Measurements from ENCODE around the gene CHST4. TPM values are rescaled to one million over a fixed set of nuclear protein-coding genes. Genes with fewer than 3 reads are reported as not detected.

CHST4 gene
- total and polyA plus RNA-seq, 8 donors = not detected

DNA sequence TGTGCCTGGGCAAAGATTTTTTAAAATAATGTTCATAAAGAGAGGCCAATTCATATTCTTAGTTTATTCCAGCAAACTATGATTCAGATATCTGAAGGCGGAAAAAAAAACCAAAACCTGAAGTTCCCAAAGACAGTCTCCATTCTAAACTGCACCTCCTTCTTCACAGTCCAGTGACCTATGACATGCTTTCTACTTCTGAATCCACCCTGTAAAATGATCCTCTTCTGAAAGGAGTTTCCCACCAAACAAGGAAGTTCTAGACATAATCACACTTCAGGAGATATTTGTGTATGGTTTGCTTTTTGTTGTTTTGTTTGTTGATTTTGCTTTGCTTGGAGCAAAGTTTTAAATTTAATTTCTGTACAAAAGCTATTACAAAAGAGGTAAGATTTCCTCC is 12.9 kb upstream of the CHST4 start:
- Histone ChIP-seq H3K4me1 (no peaks in the 10 kb centered on the region), H3K4me3 (no peak overlapping the region), H3K9me3 (no peaks in the 10 kb centered on the region), H3K27ac (no peak overlapping the region), H3K36me3 (no peaks in the 10 kb centered on the region), H3K27me3 (peaks cover 0 to 14% (median 0%) of the 10 kb centered on the region in 3 donors)
- TF ChIP-seq POLR2A (IDR thresholded peaks at IDR 0.05) = no peak
- TF ChIP-seq POLR2AphosphoS5 (IDR thresholded peaks at IDR 0.05) = no peak
- no peak for TF ChIP-seq CTCF (IDR thresholded peaks at IDR 0.05)
- no peak for TF ChIP-seq EP300 (IDR thresholded peaks at IDR 0.05)
- no peak for DNase-seq
- intact Hi-C loops (cut with DNase I; ENCODE audit: low total_unique reads) = no loop called here
- 0 to 96% (median 68%) methylated on average over 1 of the region's 1 CpG for WGBS, 5 donors

DNA sequence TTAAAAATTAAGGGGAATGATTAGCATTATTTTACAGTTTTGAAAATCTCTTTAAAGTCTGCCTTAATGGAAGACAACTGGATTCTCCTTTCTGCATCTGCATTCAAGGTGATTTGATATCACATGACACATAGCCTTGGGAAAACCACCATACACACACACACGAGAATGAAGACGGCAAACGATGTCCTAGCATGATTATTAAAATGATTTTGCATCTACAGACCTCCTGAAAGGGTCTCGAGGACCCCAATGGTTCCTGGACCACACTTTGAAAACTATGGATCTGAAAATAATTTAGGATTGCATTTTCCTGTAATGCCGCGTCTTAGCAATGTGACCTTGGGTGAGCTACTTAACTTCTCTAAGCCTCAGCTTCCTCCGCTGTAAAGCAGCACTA is 11.8 kb upstream of the CHST4 start:
- Histone ChIP-seq H3K4me3 (no peak overlapping the region), H3K36me3 (no peaks in the 10 kb centered on the region), H3K27ac (no peak overlapping the region), H3K27me3 (peaks cover 0 to 14% (median 0%) of the 10 kb centered on the region in 3 donors), H3K9me3 (no peaks in the 10 kb centered on the region), H3K4me1 (no peaks in the 10 kb centered on the region)
- 73 to 86% (median 84%) methylated on average over 7 of the region's 7 CpGs for WGBS, 5 donors
- no peak for DNase-seq
- TF ChIP-seq EP300 (IDR thresholded peaks at IDR 0.05) = no peak
- TF ChIP-seq POLR2A (IDR thresholded peaks at IDR 0.05) = no peak
- no peak for TF ChIP-seq POLR2AphosphoS5 (IDR thresholded peaks at IDR 0.05)
- no peak for TF ChIP-seq CTCF (IDR thresholded peaks at IDR 0.05)
- intact Hi-C loops (cut with DNase I; ENCODE audit: low total_unique reads) = no loop called here

DNA sequence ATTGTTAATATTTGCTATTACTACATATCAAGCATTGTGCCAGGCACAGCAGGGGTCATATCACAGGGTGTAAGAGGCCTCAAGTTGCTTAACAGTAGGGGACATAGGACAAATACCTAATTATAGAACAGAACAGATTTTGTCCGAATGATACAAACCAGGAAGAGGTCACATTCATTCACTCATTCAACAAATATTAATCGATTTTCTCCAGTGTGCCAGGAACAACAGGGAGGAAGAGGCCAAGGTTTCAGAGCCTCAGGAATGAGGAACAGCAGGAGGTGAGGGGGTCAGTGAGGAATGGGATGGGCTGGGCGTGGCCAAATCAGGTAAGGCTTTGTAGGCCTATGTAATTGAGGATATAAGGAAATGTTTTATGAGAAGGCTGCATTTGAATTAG is 11.2 kb upstream of the CHST4 start:
- no peaks in the 10 kb centered on the region for H3K4me1 ChIP-seq
- TF ChIP-seq POLR2AphosphoS5 (IDR thresholded peaks at IDR 0.05) (no peak), POLR2A (IDR thresholded peaks at IDR 0.05) (no peak), CTCF (IDR thresholded peaks at IDR 0.05) (no peak), EP300 (IDR thresholded peaks at IDR 0.05) (no peak)
- DNase-seq = no peak
- no peak overlapping the region for H3K27ac ChIP-seq
- no peaks in the 10 kb centered on the region for H3K9me3 ChIP-seq
- no peak overlapping the region for H3K4me3 ChIP-seq
- intact Hi-C loops (cut with DNase I; ENCODE audit: low total_unique reads) = no loop called here
- H3K36me3 ChIP-seq = no peaks in the 10 kb centered on the region
- peaks cover 0 to 14% (median 0%) of the 10 kb centered on the region in 3 donors for H3K27me3 ChIP-seq
- WGBS, 5 donors = 45 to 66% (median 56%) methylated on average over 3 of the region's 3 CpGs

GRCh38 chr16:71520550-71520949 is 5.7 kb upstream of the CHST4 start:
- TF ChIP-seq EP300 (IDR thresholded peaks at IDR 0.05) = no peak
- TF ChIP-seq POLR2AphosphoS5 (IDR thresholded peaks at IDR 0.05) = no peak
- TF ChIP-seq POLR2A (IDR thresholded peaks at IDR 0.05) = no peak
- TF ChIP-seq CTCF (IDR thresholded peaks at IDR 0.05) = no peak
- Histone ChIP-seq H3K27me3 (peaks cover 0 to 6% (median 0%) of the 10 kb centered on the region in 3 donors), H3K36me3 (no peaks in the 10 kb centered on the region), H3K9me3 (no peaks in the 10 kb centered on the region), H3K4me1 (no peaks in the 10 kb centered on the region), H3K4me3 (no peak overlapping the region), H3K27ac (no peak overlapping the region)
- WGBS, 5 donors = 78 to 83% (median 80%) methylated on average over 3 of the region's 3 CpGs
- intact Hi-C loops (cut with DNase I; ENCODE audit: low total_unique reads) = no loop called here
- no peak for DNase-seq

Measured in stomach (tissue), 9 donors.